GM18526 (cell line): ENCODE data around the gene CHRNE.

Experiments used
- POLR2A ChIP-seq: IDR thresholded peaks from 3 replicates; pipeline ENCODE4 v1.6.1; 2011; ENCODE audit not compliant: insufficient read length; ENCODE audit errors: extremely low read depth

CHRNE gene

DNA sequence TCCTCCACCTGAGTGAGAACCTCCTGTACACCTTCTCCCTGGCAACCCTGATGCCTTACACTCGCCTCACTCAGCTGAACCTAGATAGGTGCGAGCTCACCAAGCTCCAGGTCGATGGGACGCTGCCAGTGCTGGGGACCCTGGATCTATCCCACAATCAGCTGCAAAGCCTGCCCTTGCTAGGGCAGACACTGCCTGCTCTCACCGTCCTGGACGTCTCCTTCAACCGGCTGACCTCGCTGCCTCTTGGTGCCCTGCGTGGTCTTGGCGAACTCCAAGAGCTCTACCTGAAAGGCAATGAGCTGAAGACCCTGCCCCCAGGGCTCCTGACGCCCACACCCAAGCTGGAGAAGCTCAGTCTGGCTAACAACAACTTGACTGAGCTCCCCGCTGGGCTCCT lies 29.9 kb upstream of the CHRNE start:
- no peak for TF ChIP-seq POLR2A

DNA sequence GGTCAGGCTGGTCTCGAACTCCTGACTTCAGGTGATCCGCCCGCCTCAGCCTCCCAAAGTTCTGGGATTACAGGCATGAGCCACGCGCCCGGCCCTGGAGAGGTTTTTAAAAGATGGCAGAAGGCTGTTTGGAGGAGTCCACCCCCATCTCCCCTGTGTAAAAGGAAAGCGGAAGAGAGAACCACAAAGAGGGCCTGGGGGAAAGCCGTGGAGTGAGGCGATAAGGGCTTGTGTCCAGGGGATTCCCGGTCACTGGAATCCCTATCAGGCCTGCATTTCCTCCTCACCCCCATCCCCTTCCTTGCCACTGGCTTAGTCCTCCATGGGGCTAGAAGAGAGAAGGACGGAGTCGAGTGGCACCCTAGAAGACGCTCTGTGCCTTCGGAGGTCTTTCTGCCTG lies 29.1 kb upstream of the CHRNE start, which contains the start of gene GP1BA:
Gene GP1BA, plus strand, starts transcription at position 315 of the 400 bp plus-strand sequence. CDS start 328 bp downstream, outside the sequence.
- no peak for TF ChIP-seq POLR2A

GRCh38 chr17:4928881-4929280 lies 26.0 kb upstream of the CHRNE start:
- no peak for TF ChIP-seq POLR2A

DNA sequence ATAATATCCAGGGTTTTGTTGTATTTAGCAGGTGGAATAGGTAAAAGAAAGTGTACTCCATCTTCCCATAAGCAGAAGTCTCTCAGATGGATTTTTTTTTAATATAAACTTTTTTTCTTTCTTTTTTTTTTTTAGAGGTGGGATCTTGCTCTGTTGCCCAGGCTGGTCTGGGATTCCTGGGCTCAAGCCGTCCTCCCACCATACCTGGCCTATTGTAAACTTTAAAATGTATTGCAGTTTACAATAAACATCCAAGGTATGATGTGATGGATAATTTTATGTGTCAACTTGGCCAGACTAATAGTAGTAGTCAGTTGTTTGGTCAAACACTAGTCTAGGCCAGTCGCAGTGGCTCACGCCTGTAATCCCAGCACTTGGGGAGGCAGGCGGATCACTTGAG lies 18.4 kb upstream of the CHRNE start:
- no peak for TF ChIP-seq POLR2A

DNA sequence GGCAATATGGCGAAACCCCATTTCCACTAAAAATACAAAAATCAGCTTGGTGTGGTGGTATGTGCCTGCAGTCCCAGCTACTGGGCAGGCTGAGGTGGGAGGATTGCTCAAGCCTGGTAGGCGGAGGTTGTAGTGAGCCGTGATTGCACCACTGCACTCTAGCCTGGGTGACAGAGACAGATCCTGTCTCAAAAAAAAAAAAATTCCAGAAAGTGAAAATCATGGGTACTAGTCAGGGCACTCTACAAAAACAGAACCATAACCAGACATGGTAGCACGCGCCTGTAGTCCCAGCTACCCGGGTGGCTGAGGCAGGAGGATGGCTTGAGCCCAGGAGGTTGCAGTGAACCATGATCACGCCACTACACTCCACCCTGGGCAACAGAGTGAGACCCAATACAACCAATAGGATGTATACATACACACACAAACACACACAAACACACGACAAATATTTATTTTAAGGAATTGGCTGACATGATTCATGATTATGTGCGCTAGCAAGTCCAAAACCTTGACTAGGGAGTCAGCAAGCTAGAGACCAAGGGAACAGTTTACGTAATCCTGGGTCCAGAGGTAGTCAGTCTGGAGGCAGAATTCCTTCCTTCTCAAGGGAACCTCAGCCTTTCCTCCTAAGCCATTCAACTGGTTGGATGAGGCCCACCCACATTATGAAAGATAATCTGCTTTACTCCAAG lies 17.6 kb upstream of the CHRNE start:
- TF ChIP-seq POLR2A: no peak

- no peak for TF ChIP-seq POLR2A
Observed at GRCh38 chr17:4919511-4920047, 16.7 kb upstream of the CHRNE start.

DNA sequence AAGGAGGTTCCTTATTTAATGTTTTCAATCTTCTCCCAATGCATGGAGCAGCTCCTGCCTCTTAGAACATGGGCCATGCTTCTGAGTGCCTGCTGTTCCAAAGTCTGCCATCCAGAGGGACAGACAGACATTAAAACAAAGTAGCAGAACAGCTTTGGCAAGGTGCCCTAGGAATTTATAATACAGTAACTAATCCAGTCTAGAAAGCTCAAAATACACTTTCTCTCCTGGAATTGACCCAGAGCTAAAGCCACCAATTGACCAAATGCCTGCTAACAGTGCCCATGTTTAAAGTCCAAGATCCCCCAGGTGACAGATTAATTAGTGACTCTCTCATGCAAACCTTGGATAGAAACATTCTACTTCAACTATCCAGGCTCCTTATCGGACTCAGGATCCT lies 11.1 kb upstream of the CHRNE start:
- TF ChIP-seq POLR2A: no peak

GRCh38 chr17:4908711-4909496 lies 6.0 kb upstream of the CHRNE start:
- no peak for TF ChIP-seq POLR2A

GRCh38 chr17:4908301-4908700 lies 5.4 kb upstream of the CHRNE start:
- no peak for TF ChIP-seq POLR2A

- no peak for TF ChIP-seq POLR2A
Observed at GRCh38 chr17:4902540-4902939, 358 bp downstream of the CHRNE start.

DNA sequence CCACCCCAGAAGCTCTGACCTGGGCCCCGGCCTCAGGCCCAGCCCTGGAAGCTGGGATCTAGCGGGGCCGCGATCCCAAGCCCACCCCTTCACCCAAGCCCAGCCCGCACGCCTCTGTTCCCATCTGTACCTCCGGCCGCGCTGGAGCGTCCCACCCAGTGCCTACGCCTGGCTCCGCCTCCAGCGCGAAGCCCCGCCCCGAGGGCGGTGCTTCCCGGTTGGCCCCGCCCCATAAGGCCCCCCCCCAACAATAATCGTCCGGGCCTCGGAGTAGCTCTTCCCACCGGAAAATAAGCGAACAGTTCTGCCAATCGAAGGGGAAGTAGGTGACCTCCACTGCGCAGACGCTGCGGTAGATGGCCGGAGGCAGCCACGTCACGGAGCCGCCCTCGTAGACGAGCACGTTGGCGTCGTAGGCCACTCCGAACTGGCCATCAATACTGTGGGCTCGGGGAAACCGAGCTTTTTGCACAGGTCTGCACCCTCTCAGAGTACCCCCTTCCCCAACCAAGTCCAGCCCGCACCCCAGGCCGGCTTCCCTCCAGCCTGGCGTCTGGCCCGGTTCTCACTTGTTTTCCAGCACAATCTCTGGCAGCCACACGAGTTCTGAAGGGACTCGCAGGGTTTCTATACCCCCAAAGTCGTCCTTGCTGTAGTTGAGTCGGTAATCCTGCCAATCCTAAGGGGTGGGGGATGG lies 1.1 kb downstream of the CHRNE start:
- no peak for TF ChIP-seq POLR2A

DNA sequence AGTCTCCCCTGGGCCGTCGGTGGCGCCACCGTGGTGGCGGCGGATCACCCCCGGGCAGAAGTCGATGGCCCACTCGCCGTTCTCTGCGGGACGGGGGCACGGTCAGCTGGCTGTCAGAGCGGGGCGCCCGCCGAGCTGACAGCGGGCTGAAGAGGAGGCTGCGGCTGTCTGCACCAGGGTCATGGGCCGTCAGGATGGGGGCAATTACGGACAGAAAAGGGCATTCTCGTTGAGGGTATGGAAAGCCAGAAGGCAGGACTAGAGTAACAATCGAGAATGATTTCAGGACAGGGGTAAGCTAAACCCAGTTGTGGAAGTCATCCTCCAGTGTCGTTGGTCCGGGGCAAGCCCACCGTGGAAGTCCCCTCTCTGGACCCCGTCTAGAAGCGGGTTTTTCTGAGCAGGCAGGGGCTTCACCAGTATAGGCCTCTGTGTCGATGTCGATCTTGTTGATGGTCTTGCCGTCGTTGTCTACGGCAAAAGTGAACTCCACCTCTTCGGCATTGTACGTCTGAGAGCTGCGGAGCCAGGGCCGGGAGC lies 1.7 kb downstream of the CHRNE start:
- TF ChIP-seq POLR2A: no peak

DNA sequence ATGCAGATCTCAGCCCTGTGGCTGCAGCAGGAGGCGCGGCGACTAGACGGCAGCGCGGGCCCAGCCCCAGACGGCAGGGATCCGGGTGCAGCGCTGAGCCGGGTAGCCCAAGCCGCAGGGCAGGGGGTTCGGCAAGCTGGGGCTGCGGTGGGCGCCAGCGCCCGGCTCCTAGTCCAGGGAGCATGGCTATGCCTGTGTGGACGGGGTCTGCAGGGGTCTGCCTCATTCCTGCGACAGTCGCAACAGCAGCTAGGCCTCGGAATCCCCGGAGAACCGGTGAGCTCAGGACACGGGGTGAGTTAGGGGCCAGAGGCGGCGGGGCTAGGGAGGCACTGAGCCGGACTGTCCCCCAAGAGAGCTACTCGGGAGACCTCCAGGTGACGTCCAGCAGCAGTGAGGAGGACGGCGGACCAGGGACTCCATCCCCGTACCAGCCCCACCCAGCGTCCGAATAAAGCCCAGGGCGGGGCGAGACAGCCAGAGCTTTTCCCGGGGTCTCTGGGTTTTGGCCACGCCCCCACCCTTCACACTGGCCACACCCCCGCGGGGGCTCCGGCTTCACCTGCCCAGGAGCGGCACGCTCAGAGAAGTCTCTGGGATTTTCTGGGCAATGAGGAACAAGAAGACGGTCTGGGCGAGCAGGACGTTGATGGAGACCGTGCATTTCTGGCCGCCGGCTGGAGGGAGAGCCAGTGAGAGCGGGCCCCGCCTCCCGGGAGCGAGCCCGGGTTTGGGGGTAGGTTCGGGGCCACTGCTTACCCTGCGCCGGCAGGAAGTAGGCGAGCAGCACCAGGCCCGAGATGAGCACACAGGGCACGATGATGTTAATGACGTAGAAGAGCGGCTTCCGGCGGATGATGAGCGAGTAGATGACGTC lies 2.4 kb downstream of the CHRNE start:
- no peak for TF ChIP-seq POLR2A

- no peak for TF ChIP-seq POLR2A
Observed at GRCh38 chr17:4899341-4900230, 3.3 kb downstream of the CHRNE start, which contains the start of gene C17orf107. TSS of gene C17orf107 (plus strand) at chr17:4899536. CDS start at chr17:4899763, 227 bp downstream.

GRCh38 chr17:4898927-4899326 lies 4.0 kb downstream of the CHRNE start:
- TF ChIP-seq POLR2A: no peak
